Measurements from ENCODE around the gene L3MBTL3.

The L3MBTL3 gene

GRCh38 chr6:130120731-130121130 lies 102.3 kb downstream of the L3MBTL3 start:
- Histone ChIP-seq H3K79me2 (ENCODE audit: insufficient read depth, low read length) (no peaks in the 10 kb centered on the region), H3K9me3 (ENCODE audit: insufficient read depth, low read length) (no peaks in the 10 kb centered on the region), H3K4me3 (ENCODE audit: insufficient read depth, low read length, poor library complexity, severe bottlenecking) (no peak overlapping the region), H3K27me3 (ENCODE audit: low read length) (no peaks in the 10 kb centered on the region), H4K20me1 (ENCODE audit: low read depth, low read length) (no peaks in the 10 kb centered on the region), H3K36me3 (ENCODE audit: low read length) (no peaks in the 10 kb centered on the region), H2AFZ (ENCODE audit: low read depth, low read length, severe bottlenecking) (no peak overlapping the region), H3K9ac (ENCODE audit: low read length) (no peak overlapping the region), H3F3A (ENCODE audit: insufficient read depth) (no peaks in the 10 kb centered on the region), H3K27ac (ENCODE audit: low read depth, low read length) (no peak overlapping the region), H3K9me2 (replicated peaks; ENCODE audit: insufficient read depth, low read length) (no peaks in the 10 kb centered on the region), H3K4me2 (ENCODE audit: low read depth, low read length, poor library complexity, severe bottlenecking) (no peak overlapping the region)
- no peak for TF ChIP-seq CTCF (IDR thresholded peaks at IDR 0.05; ENCODE audit: insufficient read depth, low read length, poor library complexity, severe bottlenecking)
- TF ChIP-seq EZH2phosphoT487 (conservative IDR thresholded peaks at IDR 0.05; ENCODE audit: low read length) = no peak

GRCh38 chr6:130122243-130122642 lies 103.9 kb downstream of the L3MBTL3 start:
- no peaks in the 10 kb centered on the region for H4K20me1 ChIP-seq (ENCODE audit: low read depth, low read length)
- no peak overlapping the region for H2AFZ ChIP-seq (ENCODE audit: low read depth, low read length, severe bottlenecking)
- H3K4me3 ChIP-seq (ENCODE audit: insufficient read depth, low read length, poor library complexity, severe bottlenecking) = no peak overlapping the region
- H3K27ac ChIP-seq (ENCODE audit: low read depth, low read length) = no peak overlapping the region
- H3K4me2 ChIP-seq (ENCODE audit: low read depth, low read length, poor library complexity, severe bottlenecking) = no peak overlapping the region
- no peaks in the 10 kb centered on the region for H3K79me2 ChIP-seq (ENCODE audit: insufficient read depth, low read length)
- H3K9ac ChIP-seq (ENCODE audit: low read length) = no peak overlapping the region
- no peaks in the 10 kb centered on the region for H3K27me3 ChIP-seq (ENCODE audit: low read length)
- no peaks in the 10 kb centered on the region for H3K9me3 ChIP-seq (ENCODE audit: insufficient read depth, low read length)
- H3K36me3 ChIP-seq (ENCODE audit: low read length) = no peaks in the 10 kb centered on the region
- TF ChIP-seq CTCF (IDR thresholded peaks at IDR 0.05; ENCODE audit: insufficient read depth, low read length, poor library complexity, severe bottlenecking) = no peak
- no peak for TF ChIP-seq EZH2phosphoT487 (conservative IDR thresholded peaks at IDR 0.05; ENCODE audit: low read length)
- H3F3A ChIP-seq (ENCODE audit: insufficient read depth) = no peaks in the 10 kb centered on the region
- no peaks in the 10 kb centered on the region for H3K9me2 ChIP-seq (replicated peaks; ENCODE audit: insufficient read depth, low read length)

GRCh38 chr6:130127195-130127594 lies 108.8 kb downstream of the L3MBTL3 start:
- Histone ChIP-seq H3K4me3 (ENCODE audit: insufficient read depth, low read length, poor library complexity, severe bottlenecking) (no peak overlapping the region), H3K9me2 (replicated peaks; ENCODE audit: insufficient read depth, low read length) (no peaks in the 10 kb centered on the region), H4K20me1 (ENCODE audit: low read depth, low read length) (no peaks in the 10 kb centered on the region), H3K9me3 (ENCODE audit: insufficient read depth, low read length) (no peaks in the 10 kb centered on the region), H3K4me2 (ENCODE audit: low read depth, low read length, poor library complexity, severe bottlenecking) (no peak overlapping the region), H3F3A (ENCODE audit: insufficient read depth) (no peaks in the 10 kb centered on the region), H3K27ac (ENCODE audit: low read depth, low read length) (no peak overlapping the region), H3K27me3 (ENCODE audit: low read length) (no peaks in the 10 kb centered on the region), H3K79me2 (ENCODE audit: insufficient read depth, low read length) (no peaks in the 10 kb centered on the region), H3K9ac (ENCODE audit: low read length) (no peak overlapping the region), H3K36me3 (ENCODE audit: low read length) (no peaks in the 10 kb centered on the region), H2AFZ (ENCODE audit: low read depth, low read length, severe bottlenecking) (no peak overlapping the region)
- TF ChIP-seq EZH2phosphoT487 (conservative IDR thresholded peaks at IDR 0.05; ENCODE audit: low read length) = no peak
- TF ChIP-seq CTCF (IDR thresholded peaks at IDR 0.05; ENCODE audit: insufficient read depth, low read length, poor library complexity, severe bottlenecking) = no peak

Measured in SU-DHL-6 (cell line).